Bronchial smooth muscle cell (primary cell): ENCODE data around the gene INHBE. TPM values are rescaled to one million over a fixed set of nuclear protein-coding genes. Genes with fewer than 3 reads are reported as not detected.

Experiments used
- total RNA-seq: library from RNA; depleted of rRNA; stranded (reverse); fragments of >200 nt; gene quantifications from 2 replicates; pipeline ENCODE4 v1.2.1, GENCODE V29; 2014

Gene INHBE
- total RNA-seq: 0.47 and 0.52 TPM in 2 replicates

GRCh38 chr12:57454566-57455373, at the start of gene INHBE:
Gene INHBE, plus strand, starts transcription at chr12:57455307. Its CDS starts 230 bp downstream, at chr12:57455537.

GRCh38 chr12:57430931-57431566, 24.1 kb upstream of the INHBE start, which contains the start of gene R3HDM2:
Gene R3HDM2, minus strand, starts transcription at chr12:57431043. Its CDS starts 120,615 bp downstream, at chr12:57310428.

GRCh38 chr12:57434517-57435223, 20.4 kb upstream of the INHBE start, which contains the start of gene INHBC:
Gene INHBC, plus strand, starts transcription at chr12:57434784. Its CDS starts 103 bp downstream, at chr12:57434887.

GRCh38 chr12:57459750-57460467, 4.8 kb downstream of the INHBE start, which contains the start of gene GLI1:
Gene GLI1, plus strand, starts transcription at chr12:57459785. Its CDS starts 3,907 bp downstream, at chr12:57463692.

GRCh38 chr12:57479376-57480115, 24.4 kb downstream of the INHBE start, which contains the start of gene ARHGAP9:
Gene ARHGAP9, minus strand, starts transcription at chr12:57479866. Its CDS starts 460 bp downstream, at chr12:57479406.

GRCh38 chr12:57487597-57488401, 32.7 kb downstream of the INHBE start, which contains the start of gene MARS1:
Gene MARS1, plus strand, starts transcription at chr12:57488068. Its CDS starts 23 bp downstream, at chr12:57488091.

Other genes with a start within 250 kb of the INHBE start
- gene NXPH4, start 238.5 kb upstream of the INHBE start, total RNA-seq: 0.77 and 0.79 TPM in 2 replicates
- gene SHMT2, start 225.6 kb upstream of the INHBE start, total RNA-seq: 149 and 196 TPM in 2 replicates
- 0.63 and 0.69 TPM in 2 replicates for gene STAC3, start 204.1 kb upstream of the INHBE start, total RNA-seq
- 9.3 and 9.4 TPM in 2 replicates for gene R3HDM2, start 24.3 kb upstream of the INHBE start, total RNA-seq
- gene INHBC, start 20.5 kb upstream of the INHBE start, total RNA-seq: not detected in 2 replicates
- 0.47 and 0.86 TPM in 2 replicates for gene GLI1, start 4.5 kb downstream of the INHBE start, total RNA-seq
- gene ARHGAP9, start 24.6 kb downstream of the INHBE start, total RNA-seq: 0.32 TPM in 1 of 2 replicates, not detected in the other
- 91.1 and 149 TPM in 2 replicates for gene MARS1, start 32.8 kb downstream of the INHBE start, total RNA-seq
- 59.8 and 79.6 TPM in 2 replicates for gene DDIT3, start 65.2 kb downstream of the INHBE start, total RNA-seq
- gene MBD6, start 67.5 kb downstream of the INHBE start, total RNA-seq: 3.4 and 4.7 TPM in 2 replicates
- 79.6 and 85.2 TPM in 2 replicates for gene DCTN2, start 91.9 kb downstream of the INHBE start, total RNA-seq
- gene KIF5A, start 94.7 kb downstream of the INHBE start, total RNA-seq: 0.47 and 0.60 TPM in 2 replicates
- 7.9 and 11.8 TPM in 2 replicates for gene PIP4K2C, start 135.9 kb downstream of the INHBE start, total RNA-seq
- 12.8 and 16.2 TPM in 2 replicates for gene DTX3, start 149.5 kb downstream of the INHBE start, total RNA-seq
- gene ARHGEF25, start 156.1 kb downstream of the INHBE start, total RNA-seq: 33.4 and 38.7 TPM in 2 replicates
- gene B4GALNT1, start 177.9 kb downstream of the INHBE start, total RNA-seq: 0.77 and 0.79 TPM in 2 replicates
- 186 and 554 TPM in 2 replicates for gene OS9, start 238.8 kb downstream of the INHBE start, total RNA-seq